AG09309 (cell line): Measurements from ENCODE around the gene IFT122.
A peak's percentile ranks its signal among the peaks of the same experiment; 100 is the strongest.

Experiments used
- DNase-seq: peaks from one replicate; pipeline ENCODE4 v3.0.0-alpha.2; 2010; ENCODE audit warnings: low read depth
- H3K4me3 ChIP-seq: 2 replicates; pipeline ENCODE4 v1.5.1; 2011; ENCODE audit warnings: mild to moderate bottlenecking, low read depth, low read length, moderate library complexity; ENCODE audit not compliant: control insufficient read depth
- CTCF ChIP-seq: IDR thresholded peaks from 2 replicates; pipeline ENCODE4 v1.5.1; 2011; ENCODE audit warnings: mild to moderate bottlenecking, low read depth, low read length, inconsistent platforms; ENCODE audit not compliant: insufficient read depth, control insufficient read depth; ENCODE audit errors: missing control alignments

IFT122 gene

GRCh38 chr3:129416415-129416814 is 23.6 kb upstream of the IFT122 start:
- no peak for DNase-seq
- no peak for TF ChIP-seq CTCF

GRCh38 chr3:129417326-129417725 is 22.7 kb upstream of the IFT122 start:
- DNase-seq: no peak
- TF ChIP-seq CTCF: no peak
- no peak overlapping the region for H3K4me3 ChIP-seq

More at GRCh38 chr3:129416415-129416814, 23.6 kb upstream of the IFT122 start:
- no peak overlapping the region for H3K4me3 ChIP-seq

GRCh38 chr3:129418041-129418973 is 21.7 kb upstream of the IFT122 start:
- no peak for DNase-seq
- no peak for TF ChIP-seq CTCF
- H3K4me3 ChIP-seq: no peak overlapping the region

- no peak for TF ChIP-seq CTCF
- no peak for DNase-seq
Measured at GRCh38 chr3:129419476-129419875, 20.5 kb upstream of the IFT122 start.

GRCh38 chr3:129421236-129421883 is 18.7 kb upstream of the IFT122 start:
- no peak for DNase-seq
- TF ChIP-seq CTCF: no peak
- H3K4me3 ChIP-seq: no peak overlapping the region

More at GRCh38 chr3:129419476-129419875, 20.5 kb upstream of the IFT122 start:
- H3K4me3 ChIP-seq: no peak overlapping the region

- DNase-seq: no peak
Measured at GRCh38 chr3:129421988-129422745, 17.9 kb upstream of the IFT122 start.

More at GRCh38 chr3:129421988-129422745, 17.9 kb upstream of the IFT122 start:
- TF ChIP-seq CTCF: peak; percentile 30
- no peak overlapping the region for H3K4me3 ChIP-seq
